ENCODE measurements around the gene CSF1R.

The CSF1R gene

GRCh38 chr5:150120617-150121447 is 34.5 kb upstream of the CSF1R start:
- DNase-seq, result no peak

DNA sequence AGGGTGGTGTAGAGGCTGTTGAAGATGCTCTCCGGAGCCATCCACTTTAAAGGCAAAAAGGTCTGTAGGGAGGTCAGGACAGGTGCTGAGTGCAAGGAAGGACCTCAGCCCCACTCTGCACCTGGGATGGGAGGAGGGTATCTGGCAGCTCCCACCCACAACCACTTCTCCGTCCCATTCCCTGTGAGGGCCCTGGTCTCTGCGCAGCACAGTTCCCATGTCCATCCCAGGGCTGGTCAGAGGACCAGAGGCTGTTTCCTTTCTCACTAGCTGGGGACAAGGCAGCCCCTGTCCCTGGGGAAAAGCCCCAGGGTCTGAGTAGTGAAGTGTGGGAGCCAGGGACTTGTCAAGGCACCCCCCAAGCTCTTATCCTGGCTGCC is 33.7 kb upstream of the CSF1R start:
- DNase-seq, result no peak

- DNase-seq, result no peak
These were observed 33.2 kb upstream of the CSF1R start for GRCh38 chr5:150119421-150120061.

DNA sequence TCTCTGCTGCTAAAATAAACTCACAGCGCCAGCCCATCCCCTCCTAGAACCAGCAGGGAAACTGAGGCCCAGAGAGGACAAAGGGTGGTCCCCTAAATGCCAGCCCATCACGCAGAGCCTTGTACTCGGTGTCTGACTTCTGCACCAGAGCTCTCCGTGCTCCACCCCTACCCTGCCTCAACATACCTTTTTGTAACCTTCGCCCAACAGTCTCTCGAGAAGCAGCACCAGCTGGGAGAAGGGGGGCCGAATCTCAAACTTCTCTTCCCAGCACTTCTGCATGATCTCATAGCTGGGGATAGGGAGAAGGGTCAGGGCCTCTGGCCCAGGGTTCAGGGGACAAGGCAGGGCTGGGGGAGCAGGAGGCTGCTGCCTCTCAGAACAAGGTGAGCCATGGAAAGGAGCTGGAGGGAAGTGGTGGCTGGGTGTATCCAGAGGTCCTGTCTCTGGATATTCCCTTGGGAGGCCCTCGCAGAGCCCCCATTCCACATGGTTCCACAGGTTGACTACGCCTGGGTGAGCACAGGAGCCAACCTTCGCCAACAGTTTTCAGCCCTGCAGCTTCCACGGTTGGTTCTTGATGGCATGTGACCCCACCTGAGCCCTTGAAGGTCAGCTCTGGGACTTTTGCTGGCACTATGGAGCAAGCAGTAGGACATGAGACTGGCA is 32.3 kb upstream of the CSF1R start:
- no peak for DNase-seq

GRCh38 chr5:150117945-150118560 is 31.7 kb upstream of the CSF1R start:
- no peak for DNase-seq

DNA sequence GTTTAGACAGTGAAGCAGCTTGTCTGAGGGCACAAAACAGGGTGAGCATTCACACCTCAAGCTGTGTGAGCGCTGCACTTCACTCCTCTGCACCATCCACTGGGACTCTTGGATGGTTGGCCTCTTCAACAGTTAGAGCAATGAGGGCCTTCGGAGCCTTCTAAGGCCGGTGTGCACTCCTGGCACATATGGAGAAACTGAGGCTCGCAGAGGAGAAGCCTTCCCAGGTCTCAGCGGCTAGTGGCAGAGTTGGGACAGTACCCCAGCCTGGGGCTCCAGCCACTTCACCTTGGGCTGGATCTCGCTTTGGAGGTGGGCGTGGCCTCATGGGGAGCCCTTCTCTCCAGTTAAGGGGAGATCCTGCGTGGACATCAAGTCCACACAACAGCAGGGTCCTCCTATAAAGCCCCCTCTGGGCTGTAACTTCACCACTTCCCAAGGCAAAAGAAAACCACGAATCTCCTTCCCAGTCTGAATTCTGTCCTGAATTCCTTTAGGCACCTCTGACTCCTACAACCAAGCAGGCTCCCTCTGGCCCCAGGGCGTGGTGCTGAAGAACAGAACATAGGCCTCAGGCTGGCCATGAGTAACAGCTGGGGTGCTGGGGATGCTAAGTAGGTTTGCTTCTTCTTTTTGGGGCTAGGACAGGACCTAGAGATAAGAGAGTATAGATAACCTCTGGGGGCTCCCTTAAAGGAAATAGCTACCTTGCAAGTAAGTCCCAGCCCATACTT is 30.5 kb upstream of the CSF1R start:
- DNase-seq, result no peak

GRCh38 chr5:150114773-150115408 is 28.5 kb upstream of the CSF1R start:
- DNase-seq, result no peak

GRCh38 chr5:150114102-150114641 is 27.8 kb upstream of the CSF1R start:
- DNase-seq, result no peak

DNA sequence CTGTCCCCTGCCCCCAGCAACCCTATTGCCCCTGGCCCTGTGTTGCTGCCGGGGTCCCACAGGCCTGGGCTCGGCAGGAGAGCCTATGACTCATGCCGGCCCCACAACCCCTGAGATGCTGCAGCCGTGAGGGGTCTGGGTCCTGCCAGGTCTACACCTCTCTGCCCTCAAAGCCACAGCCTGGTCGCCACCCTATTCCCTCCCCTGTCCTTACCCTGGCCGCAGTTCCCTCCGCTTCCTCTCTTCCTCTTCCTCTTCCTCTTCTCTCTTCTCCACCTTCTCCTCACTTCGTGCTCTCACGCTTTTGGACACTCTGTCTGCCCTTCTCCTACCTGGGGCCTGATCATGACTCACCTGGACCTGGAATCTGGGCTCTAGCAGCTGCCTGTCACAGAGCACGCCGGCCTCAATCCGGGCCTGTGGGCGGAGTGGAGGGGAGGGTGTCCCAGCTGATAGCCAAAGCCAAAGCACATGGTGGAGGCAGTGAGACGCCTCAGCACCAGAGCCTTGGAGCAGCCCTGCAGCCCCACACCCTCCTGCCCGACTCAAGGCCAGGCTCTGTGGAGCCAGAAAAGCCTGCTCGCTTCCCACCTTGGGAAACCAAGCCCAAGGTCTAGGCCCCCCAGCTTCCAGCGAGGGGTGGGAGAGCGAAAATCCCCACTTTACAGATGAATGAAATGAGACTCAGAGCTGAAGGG is 26.8 kb upstream of the CSF1R start:
- DNase-seq, result no peak

GRCh38 chr5:150112201-150113046 is 26.1 kb upstream of the CSF1R start:
- DNase-seq, result no peak

- DNase-seq, result no peak
These were observed 24.8 kb upstream of the CSF1R start for GRCh38 chr5:150111122-150111521.

DNA sequence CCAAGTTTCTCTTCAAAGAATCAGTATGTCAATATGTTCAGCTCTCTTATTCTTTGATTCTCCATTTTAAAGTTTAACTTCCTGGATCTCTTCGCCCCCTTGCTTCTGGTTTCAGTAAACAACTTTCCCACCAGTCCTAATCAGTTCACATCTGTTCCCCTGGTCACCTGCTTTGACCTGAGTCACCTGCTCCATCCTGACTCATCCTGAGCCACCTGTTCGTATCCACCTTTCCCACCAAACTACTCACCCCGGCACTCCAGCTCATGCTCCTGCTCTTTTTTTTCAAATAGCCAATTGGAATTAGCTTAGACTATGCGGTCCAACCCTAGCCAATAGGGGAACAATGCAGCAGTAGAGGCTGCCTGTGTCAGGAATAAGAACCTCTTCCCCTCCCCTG is 23.6 kb upstream of the CSF1R start:
- DNase-seq, result no peak

- DNase-seq, result no peak
These were observed 22.6 kb upstream of the CSF1R start for GRCh38 chr5:150108711-150109514.

DNA sequence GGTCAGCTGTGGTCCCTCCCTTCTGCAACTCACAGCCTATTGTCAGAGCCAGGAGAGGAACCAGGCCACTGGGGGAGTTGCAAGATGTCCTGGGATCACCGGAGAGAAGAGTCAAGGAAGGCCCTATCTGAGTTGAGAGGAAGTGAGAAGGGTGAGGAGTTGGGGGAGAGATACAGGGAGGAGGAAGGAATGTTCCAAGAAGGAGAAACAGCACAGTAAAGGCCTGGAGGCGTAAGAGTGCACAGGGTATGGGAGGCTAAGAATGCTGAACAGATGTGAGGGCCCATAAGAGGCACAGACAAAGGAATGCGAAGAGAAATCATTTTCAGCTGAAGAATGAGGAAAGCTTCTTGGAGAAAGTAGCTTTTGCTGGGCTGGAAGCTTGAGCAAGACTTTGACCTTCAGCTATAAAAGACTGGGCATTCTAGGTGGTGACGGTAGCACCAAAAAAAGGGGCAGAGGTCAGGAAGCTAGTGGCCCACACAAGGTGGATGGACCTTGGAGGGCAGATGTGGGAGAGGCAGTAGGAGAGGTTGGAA is 21.6 kb upstream of the CSF1R start:
- no peak for DNase-seq

- peak; percentile 13 for DNase-seq
These were observed 20.5 kb upstream of the CSF1R start for GRCh38 chr5:150106674-150107426.

GRCh38 chr5:150105928-150106615 is 19.7 kb upstream of the CSF1R start:
- no peak for DNase-seq

- DNase-seq, result no peak
These were observed 18.2 kb upstream of the CSF1R start for GRCh38 chr5:150104550-150104870.
